GM19328 (cell line): ENCODE data around the gene SIKE1.
"Not testable (repeated sequence)": the region's sequence is repeated elsewhere in the genome, so short reads cannot be mapped to it uniquely, and the experiment has no call there.

Experiments
- ATAC-seq: cut with Tn5 transposase; IDR thresholded peaks from one replicate; pipeline ENCODE4 v1.9.1; 2021; ENCODE audit warnings: mild to moderate bottlenecking, moderate library complexity; ENCODE audit not compliant: unreplicated experiment

Gene SIKE1

DNA sequence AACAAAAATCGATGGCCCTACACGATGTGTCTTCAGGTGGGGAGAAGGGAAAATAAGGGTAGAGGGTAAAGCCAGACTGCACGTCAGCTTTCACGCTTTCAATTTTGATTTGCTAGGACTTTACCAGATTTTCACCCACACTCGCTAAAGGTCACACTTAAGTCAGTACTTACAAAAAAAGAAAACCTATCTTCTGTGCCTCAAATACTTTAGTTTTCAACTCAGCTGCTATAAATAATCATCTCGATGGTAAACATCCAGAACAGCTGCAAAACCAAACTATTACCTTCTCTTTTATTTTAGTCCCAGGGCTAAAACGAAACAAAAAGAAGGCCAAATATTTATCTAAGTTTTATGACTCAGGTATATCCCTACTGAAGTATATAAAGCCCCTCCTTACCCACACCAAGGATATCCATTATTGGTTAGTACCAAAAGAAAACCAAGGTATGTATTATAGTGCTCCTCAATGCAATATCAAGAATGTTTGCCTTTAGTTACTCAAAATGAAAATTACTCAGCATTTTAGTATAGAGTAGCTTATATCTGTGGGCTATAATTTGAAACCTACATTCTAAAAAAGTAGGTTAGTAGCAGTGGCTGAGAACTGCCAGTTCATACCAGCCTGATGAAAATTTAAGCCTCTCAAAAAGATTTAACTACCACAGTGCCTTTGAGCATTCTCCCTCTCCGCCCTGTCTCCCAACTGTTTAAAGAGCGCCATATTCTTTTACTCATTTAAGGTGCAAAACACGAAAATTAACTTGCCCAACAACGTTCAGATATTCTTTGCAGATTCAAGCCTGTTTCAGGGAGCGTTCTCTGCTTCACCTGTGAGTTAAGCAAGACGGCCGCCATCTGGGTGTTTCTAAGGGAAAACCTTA lies 24.2 kb downstream of the SIKE1 start:
- no peak for ATAC-seq

- no peak for ATAC-seq
Measured at GRCh38 chr1:114755006-114755931, 25.2 kb downstream of the SIKE1 start.

- not testable (repeated sequence) for ATAC-seq
Measured at GRCh38 chr1:114753702-114754101, 26.8 kb downstream of the SIKE1 start.

GRCh38 chr1:114753143-114753542 lies 27.3 kb downstream of the SIKE1 start:
- ATAC-seq = no peak

DNA sequence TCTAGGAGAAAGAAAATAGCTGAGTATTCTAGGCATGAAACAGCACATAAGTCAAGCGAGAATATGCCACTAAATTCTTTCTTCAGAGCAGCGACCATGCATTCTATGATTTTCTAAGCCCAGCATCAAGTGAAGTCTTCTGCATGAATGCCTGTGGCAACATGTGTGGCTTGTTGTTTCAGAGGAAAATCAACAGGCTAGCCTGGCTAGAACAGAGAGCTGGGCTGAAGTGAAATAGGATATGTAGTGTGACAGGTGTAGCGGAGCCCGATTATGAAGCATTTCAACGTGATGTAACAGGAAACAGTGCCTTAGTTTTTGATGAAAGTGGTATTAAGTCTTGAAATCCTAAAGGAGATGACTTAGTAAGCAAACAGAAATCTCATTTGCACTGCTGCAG lies 29.7 kb downstream of the SIKE1 start:
- no peak for ATAC-seq

- ATAC-seq = no peak
Measured at GRCh38 chr1:114749835-114750234, 30.6 kb downstream of the SIKE1 start.

DNA sequence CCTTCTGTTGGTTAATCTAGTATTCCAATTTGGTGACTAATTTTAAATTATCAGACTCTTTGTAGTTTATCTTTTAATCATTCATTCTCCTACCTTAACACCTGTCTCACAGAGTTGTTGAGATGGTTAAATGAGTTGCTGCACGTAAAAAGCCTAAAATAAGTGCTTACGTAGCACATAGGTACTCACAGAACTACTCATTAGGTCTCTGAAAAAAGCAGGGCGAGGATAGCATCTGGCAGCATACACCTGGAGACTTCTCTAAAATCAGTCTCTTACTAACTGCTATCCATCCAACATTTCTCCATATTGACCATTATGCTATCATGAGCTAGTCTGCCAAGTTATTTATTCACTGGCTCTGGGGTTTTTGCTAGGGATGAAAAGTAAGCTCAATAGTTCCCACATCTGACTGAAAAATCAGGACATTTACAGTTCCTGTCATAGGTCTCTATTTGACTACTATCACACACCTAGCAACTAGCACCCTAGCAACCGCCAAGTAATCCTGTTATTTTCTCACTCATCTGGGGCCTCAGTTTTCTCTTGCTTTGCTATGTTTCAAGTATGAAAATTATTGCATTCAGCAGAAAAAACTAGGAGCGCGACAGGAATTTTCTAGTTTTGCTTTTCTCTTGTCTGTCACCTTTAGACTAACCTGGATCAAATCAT lies 33.9 kb downstream of the SIKE1 start:
- no peak for ATAC-seq

GRCh38 chr1:114745291-114745690 lies 35.2 kb downstream of the SIKE1 start:
- ATAC-seq = no peak

- no peak for ATAC-seq
Measured at GRCh38 chr1:114741963-114742746, 38.3 kb downstream of the SIKE1 start.

DNA sequence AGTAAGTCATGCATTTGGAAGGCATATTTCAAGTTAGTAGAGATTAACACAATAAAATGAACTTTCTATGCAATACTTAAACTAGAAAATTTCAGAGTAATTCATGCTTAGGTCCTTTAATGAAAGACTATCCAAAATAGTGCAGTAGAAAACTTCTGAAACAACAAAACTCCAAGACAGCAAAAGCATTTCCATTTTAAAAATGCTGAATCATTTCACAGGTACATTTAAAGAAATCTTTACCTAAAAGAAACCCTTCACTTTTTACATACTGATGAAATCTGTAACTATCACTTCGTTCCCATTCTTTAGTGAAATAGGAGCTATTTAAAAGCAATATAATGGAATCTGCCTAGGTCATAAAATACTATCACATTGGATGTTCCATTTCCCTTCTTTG lies 40.2 kb downstream of the SIKE1 start:
- no peak for ATAC-seq

DNA sequence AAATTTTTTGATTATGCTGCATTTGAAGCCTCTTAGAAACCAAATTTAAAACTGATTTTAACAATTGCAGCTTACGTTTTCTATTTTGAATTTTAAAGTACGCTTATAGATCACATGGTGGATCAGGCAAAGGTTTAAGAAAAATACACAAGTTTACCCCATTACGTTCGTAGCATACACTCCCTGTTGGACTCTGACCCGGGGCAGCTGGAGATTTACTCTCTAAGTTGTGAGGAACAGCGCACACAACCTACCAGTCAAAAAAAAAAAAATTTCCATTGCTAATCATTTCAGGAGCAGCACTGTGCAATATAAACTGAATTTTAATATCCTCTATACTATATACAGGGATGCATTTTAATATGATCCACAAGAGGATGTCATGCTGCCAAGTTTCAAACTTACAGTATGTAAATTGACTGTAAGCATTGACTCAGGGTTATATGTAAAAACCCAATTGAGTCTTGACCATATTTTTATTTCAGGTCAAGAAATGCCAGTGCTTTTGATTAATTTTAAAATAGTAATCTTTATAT lies 43.1 kb downstream of the SIKE1 start:
- no peak for ATAC-seq

- no peak for ATAC-seq
Measured at GRCh38 chr1:114735479-114735878, 45.0 kb downstream of the SIKE1 start.

DNA sequence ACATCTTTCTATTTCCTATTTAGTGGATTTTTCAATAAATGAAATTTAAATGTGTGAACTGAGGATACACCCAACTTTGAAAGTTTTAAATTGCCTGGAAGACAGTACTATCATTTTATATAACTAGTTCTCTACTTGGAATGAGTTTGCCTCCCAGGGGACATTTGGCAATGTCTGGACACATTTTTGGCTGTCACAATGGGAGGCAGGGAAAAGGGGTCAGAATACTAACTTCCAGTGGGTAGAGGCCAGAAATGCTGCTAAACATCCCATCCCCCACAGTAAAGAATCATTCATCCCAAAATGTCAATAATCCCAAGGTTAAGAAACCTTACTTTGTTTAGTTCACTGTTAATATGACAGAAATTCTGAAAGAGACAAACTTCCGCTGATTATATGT lies 50.7 kb downstream of the SIKE1 start:
- no peak for ATAC-seq

GRCh38 chr1:114728553-114728952 lies 51.9 kb downstream of the SIKE1 start:
- no peak for ATAC-seq

- no peak for ATAC-seq
Measured at GRCh38 chr1:114725230-114725629, 55.3 kb downstream of the SIKE1 start.

- ATAC-seq = no peak
Measured at GRCh38 chr1:114723915-114724314, 56.6 kb downstream of the SIKE1 start.

DNA sequence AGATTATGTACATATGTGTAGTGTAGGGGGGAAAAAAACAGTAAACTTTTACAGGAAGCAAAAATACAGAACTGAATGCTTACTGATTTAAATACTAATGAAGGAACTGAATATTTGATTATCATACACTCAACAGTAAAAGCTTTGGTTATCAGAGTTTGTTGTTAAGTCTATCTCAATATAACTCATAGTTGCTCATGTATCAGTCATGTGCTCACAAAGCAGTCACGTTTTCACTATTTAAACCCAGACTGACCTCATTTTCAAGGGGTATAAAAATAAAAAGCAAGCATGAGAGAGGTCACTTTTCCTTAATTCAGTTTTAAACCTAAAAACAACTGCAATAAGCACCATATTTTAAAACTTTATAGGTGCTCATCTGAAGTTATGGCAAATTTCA lies 57.0 kb downstream of the SIKE1 start:
- no peak for ATAC-seq

DNA sequence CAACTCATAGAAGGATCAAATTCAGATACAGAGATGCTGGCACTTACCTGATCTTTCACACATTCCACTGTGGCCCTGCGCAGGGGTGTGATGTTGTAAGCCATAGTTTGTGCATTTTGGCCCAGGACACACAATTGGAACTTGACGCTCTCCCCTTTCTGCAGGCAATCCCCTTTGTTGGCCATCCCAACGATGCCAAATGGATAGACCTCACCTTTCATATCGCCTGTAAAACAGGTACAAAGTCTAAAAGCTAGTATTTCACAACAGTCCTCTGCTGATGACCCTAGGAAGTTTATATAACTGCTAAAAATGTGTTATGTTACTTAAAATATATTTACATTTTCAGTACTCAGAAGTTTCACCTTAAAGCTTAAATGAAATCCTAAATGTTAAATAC lies 60.0 kb downstream of the SIKE1 start:
- ATAC-seq = no peak
